Liver (tissue), 3 donors: ENCODE measurements around the gene VTN.

Experiments used
- CTCF ChIP-seq: fragments of 150-350 bp; IDR thresholded peaks from 2 replicates; pipeline ENCODE4 v1.5.1; 2017; ENCODE audit warnings: improper control_type of control experiment, low read depth, low read length; ENCODE audit not compliant: missing input control
- EGR1 ChIP-seq, 2 donors: IDR thresholded peaks; 2 replicates each; pipeline ENCODE4 v1.6.1; 2016 to 2018; ENCODE audit warnings: antibody characterized with exemption in 2 of 2, low read depth in 2 of 2
- GABPA ChIP-seq, 2 donors: IDR thresholded peaks in 1 of 2; conservative IDR thresholded peaks in 1 of 2; 2 replicates each; pipeline ENCODE4 v1.6.1; 2016; ENCODE audit warnings: antibody characterized with exemption in 2 of 2, mild to moderate bottlenecking in 1 of 2, moderate library complexity in 1 of 2
- HNF4G ChIP-seq: IDR thresholded peaks from 2 replicates; pipeline ENCODE4 v1.6.1; 2016; ENCODE audit warnings: antibody characterized with exemption
- JUND ChIP-seq, 2 donors: IDR thresholded peaks; 2 replicates each; pipeline ENCODE4 v1.6.1; 2016; ENCODE audit warnings: antibody characterized with exemption in 2 of 2
- MAX ChIP-seq: IDR thresholded peaks from 2 replicates; pipeline ENCODE4 v1.6.1; 2016; ENCODE audit warnings: antibody characterized with exemption
- NR2F2 ChIP-seq: IDR thresholded peaks from 2 replicates; pipeline ENCODE4 v1.6.1; 2016; ENCODE audit warnings: antibody characterized with exemption
- RAD21 ChIP-seq, 2 donors: IDR thresholded peaks; 2 replicates each; pipeline ENCODE4 v1.6.1; 2016; ENCODE audit warnings: antibody characterized with exemption in 2 of 2, mild to moderate bottlenecking in 2 of 2
- REST ChIP-seq: IDR thresholded peaks from 2 replicates; pipeline ENCODE4 v1.6.1; 2016; ENCODE audit warnings: antibody characterized with exemption, mild to moderate bottlenecking
- RXRA ChIP-seq, 2 donors: IDR thresholded peaks; 2 replicates each; pipeline ENCODE4 v1.6.1; 2017 to 2018; ENCODE audit warnings: antibody characterized with exemption in 2 of 2, mild to moderate bottlenecking in 1 of 2
- SP1 ChIP-seq: IDR thresholded peaks from 2 replicates; pipeline ENCODE4 v1.6.1; 2018; ENCODE audit warnings: antibody characterized with exemption, mild to moderate bottlenecking
- TAF1 ChIP-seq: conservative IDR thresholded peaks from 2 replicates; pipeline ENCODE4 v1.6.1; 2016; ENCODE audit warnings: antibody characterized with exemption, mild to moderate bottlenecking
- YY1 ChIP-seq: IDR thresholded peaks from 2 replicates; pipeline ENCODE4 v1.6.1; 2016; ENCODE audit warnings: antibody characterized with exemption, mild to moderate bottlenecking
- ZBTB33 ChIP-seq: IDR thresholded peaks from 2 replicates; pipeline ENCODE4 v1.6.1; 2016; ENCODE audit warnings: antibody characterized with exemption
- donor health status: healthy.
- donor health status: healthy.

GRCh38 chr17:28385406-28385805 lies 15.3 kb upstream of the VTN start:
- TF ChIP-seq CTCF, result no peak
- no peak for TF ChIP-seq MAX
- TF ChIP-seq YY1, result no peak
- TF ChIP-seq RXRA (IDR thresholded peaks at IDR 0.05), result no peak
- TF ChIP-seq GABPA (IDR thresholded peaks at IDR 0.05 in 1 of 2, conservative IDR thresholded peaks at IDR 0.05 in 1 of 2), result no peak
- no peak for TF ChIP-seq RAD21 (IDR thresholded peaks at IDR 0.05)
- TF ChIP-seq JUND (IDR thresholded peaks at IDR 0.05), result no peak
- no peak for TF ChIP-seq TAF1
- no peak for TF ChIP-seq SP1
- TF ChIP-seq REST, result no peak
- no peak for TF ChIP-seq ZBTB33
- TF ChIP-seq HNF4G, result no peak
- TF ChIP-seq EGR1 (IDR thresholded peaks at IDR 0.05; ENCODE audit: low read depth in 2 of 2), result no peak
- no peak for TF ChIP-seq NR2F2
